ENCODE data around the gene FMN1. TPM values are rescaled to one million over a fixed set of nuclear protein-coding genes. Genes with fewer than 3 reads are reported as not detected.

Gene FMN1
- total and polyA plus RNA-seq, 2 of the 13 experiments (the other 11 are each of a cell fraction or from before 2014, with no cell fraction given): 0.20 to 0.60 TPM

DNA sequence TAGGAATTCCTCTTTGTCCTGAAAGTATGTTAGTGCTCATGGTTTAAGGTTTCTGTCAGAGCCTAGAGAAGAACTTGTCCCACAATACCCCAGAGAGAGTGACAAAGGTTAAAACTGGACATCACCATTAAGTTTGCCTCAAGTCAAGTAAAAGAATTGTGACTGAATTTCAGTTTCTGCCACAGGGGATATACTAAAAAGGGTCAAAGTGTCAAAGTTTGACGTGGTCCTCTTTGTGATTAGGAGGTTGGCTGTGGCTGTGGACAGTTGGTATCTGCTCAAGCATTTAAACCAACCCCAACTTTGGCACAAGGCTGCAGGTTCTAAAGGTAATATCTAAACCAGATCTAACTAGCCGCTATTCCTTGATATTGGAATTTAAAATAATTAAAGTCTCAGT lies 26.1 kb downstream of the FMN1 start (continued):
- TF ChIP-seq, protein P1, sequence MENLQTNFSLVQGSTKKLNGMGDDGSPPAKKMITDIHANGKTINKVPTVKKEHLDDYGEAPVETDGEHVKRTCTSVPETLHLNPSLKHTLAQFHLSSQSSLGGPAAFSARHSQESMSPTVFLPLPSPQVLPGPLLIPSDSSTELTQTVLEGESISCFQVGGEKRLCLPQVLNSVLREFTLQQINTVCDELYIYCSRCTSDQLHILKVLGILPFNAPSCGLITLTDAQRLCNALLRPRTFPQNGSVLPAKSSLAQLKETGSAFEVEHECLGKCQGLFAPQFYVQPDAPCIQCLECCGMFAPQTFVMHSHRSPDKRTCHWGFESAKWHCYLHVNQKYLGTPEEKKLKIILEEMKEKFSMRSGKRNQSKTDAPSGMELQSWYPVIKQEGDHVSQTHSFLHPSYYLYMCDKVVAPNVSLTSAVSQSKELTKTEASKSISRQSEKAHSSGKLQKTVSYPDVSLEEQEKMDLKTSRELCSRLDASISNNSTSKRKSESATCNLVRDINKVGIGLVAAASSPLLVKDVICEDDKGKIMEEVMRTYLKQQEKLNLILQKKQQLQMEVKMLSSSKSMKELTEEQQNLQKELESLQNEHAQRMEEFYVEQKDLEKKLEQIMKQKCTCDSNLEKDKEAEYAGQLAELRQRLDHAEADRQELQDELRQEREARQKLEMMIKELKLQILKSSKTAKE (CRISPR knock-in tag; IDR thresholded peaks at IDR 0.05; ENCODE audit: borderline replicate concordance): no peak
- TF ChIP-seq RBFOX2 (IDR thresholded peaks at IDR 0.05; ENCODE audit: low read depth, low read length) (no peak), TSC22D2 (CRISPR knock-in tag; IDR thresholded peaks at IDR 0.05; ENCODE audit: borderline replicate concordance) (no peak), ZFP90 (CRISPR knock-in tag; IDR thresholded peaks at IDR 0.05; ENCODE audit: borderline replicate concordance) (no peak), U2AF2 (IDR thresholded peaks at IDR 0.05; ENCODE audit: low read depth, low read length) (no peak), ARHGAP35 (CRISPR knock-in tag; IDR thresholded peaks at IDR 0.05; ENCODE audit: borderline replicate concordance) (no peak), SIX4 (CRISPR knock-in tag; IDR thresholded peaks at IDR 0.05) (no peak)
- TF ChIP-seq, protein P2, sequence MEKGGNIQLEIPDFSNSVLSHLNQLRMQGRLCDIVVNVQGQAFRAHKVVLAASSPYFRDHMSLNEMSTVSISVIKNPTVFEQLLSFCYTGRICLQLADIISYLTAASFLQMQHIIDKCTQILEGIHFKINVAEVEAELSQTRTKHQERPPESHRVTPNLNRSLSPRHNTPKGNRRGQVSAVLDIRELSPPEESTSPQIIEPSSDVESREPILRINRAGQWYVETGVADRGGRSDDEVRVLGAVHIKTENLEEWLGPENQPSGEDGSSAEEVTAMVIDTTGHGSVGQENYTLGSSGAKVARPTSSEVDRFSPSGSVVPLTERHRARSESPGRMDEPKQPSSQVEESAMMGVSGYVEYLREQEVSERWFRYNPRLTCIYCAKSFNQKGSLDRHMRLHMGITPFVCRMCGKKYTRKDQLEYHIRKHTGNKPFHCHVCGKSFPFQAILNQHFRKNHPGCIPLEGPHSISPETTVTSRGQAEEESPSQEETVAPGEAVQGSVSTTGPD (CRISPR knock-in tag; IDR thresholded peaks at IDR 0.05): no peak
- TF ChIP-seq, protein P3, sequence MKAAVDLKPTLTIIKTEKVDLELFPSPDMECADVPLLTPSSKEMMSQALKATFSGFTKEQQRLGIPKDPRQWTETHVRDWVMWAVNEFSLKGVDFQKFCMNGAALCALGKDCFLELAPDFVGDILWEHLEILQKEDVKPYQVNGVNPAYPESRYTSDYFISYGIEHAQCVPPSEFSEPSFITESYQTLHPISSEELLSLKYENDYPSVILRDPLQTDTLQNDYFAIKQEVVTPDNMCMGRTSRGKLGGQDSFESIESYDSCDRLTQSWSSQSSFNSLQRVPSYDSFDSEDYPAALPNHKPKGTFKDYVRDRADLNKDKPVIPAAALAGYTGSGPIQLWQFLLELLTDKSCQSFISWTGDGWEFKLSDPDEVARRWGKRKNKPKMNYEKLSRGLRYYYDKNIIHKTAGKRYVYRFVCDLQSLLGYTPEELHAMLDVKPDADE (CRISPR knock-in tag; IDR thresholded peaks at IDR 0.05): no peak
- TF ChIP-seq, protein P4, sequence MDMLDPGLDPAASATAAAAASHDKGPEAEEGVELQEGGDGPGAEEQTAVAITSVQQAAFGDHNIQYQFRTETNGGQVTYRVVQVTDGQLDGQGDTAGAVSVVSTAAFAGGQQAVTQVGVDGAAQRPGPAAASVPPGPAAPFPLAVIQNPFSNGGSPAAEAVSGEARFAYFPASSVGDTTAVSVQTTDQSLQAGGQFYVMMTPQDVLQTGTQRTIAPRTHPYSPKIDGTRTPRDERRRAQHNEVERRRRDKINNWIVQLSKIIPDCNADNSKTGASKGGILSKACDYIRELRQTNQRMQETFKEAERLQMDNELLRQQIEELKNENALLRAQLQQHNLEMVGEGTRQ (IDR thresholded peaks at IDR 0.05; ENCODE audit: low read depth, low read length): no peak
- TF ChIP-seq, protein P4 (CRISPR knock-in tag; IDR thresholded peaks at IDR 0.05; ENCODE audit: borderline replicate concordance): no peak
- TF ChIP-seq, protein P5, sequence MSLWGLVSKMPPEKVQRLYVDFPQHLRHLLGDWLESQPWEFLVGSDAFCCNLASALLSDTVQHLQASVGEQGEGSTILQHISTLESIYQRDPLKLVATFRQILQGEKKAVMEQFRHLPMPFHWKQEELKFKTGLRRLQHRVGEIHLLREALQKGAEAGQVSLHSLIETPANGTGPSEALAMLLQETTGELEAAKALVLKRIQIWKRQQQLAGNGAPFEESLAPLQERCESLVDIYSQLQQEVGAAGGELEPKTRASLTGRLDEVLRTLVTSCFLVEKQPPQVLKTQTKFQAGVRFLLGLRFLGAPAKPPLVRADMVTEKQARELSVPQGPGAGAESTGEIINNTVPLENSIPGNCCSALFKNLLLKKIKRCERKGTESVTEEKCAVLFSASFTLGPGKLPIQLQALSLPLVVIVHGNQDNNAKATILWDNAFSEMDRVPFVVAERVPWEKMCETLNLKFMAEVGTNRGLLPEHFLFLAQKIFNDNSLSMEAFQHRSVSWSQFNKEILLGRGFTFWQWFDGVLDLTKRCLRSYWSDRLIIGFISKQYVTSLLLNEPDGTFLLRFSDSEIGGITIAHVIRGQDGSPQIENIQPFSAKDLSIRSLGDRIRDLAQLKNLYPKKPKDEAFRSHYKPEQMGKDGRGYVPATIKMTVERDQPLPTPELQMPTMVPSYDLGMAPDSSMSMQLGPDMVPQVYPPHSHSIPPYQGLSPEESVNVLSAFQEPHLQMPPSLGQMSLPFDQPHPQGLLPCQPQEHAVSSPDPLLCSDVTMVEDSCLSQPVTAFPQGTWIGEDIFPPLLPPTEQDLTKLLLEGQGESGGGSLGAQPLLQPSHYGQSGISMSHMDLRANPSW (CRISPR knock-in tag; IDR thresholded peaks at IDR 0.05; ENCODE audit: borderline replicate concordance): no peak

All from HepG2 (cell line).